ENCODE results near the gene CPXM2. TPM values are rescaled to one million over a fixed set of nuclear protein-coding genes. Genes with fewer than 3 reads are reported as not detected.

CPXM2 gene
- total and polyA plus RNA-seq, 4 donors, result 0.05 to 0.92 (median 0.44) TPM

- H3K27me3 ChIP-seq (ENCODE audit: control insufficient read depth in 4 of 4, insufficient read depth in 4 of 4, low read length in 3 of 4), result peaks cover 0 to 6% (median 0%) of the 10 kb centered on the region in 4 donors
- no peak overlapping the region for H3K9ac ChIP-seq (ENCODE audit: low read depth in 1 of 2, low read length in 2 of 2)
- TF ChIP-seq YY1 (IDR thresholded peaks at IDR 0.05) (no peak), TAF1 (conservative IDR thresholded peaks at IDR 0.05) (no peak), FOXA1 (IDR thresholded peaks at IDR 0.05) (no peak), EGR1 (IDR thresholded peaks at IDR 0.05; ENCODE audit: low read depth in 2 of 2) (no peak), GABPA (IDR thresholded peaks at IDR 0.05 in 1 of 2, conservative IDR thresholded peaks at IDR 0.05 in 1 of 2) (no peak), JUND (IDR thresholded peaks at IDR 0.05) (no peak), SP1 (IDR thresholded peaks at IDR 0.05) (no peak), RXRA (IDR thresholded peaks at IDR 0.05) (no peak), NR2F2 (IDR thresholded peaks at IDR 0.05) (no peak), RAD21 (IDR thresholded peaks at IDR 0.05) (no peak)
- TF ChIP-seq, protein P1, sequence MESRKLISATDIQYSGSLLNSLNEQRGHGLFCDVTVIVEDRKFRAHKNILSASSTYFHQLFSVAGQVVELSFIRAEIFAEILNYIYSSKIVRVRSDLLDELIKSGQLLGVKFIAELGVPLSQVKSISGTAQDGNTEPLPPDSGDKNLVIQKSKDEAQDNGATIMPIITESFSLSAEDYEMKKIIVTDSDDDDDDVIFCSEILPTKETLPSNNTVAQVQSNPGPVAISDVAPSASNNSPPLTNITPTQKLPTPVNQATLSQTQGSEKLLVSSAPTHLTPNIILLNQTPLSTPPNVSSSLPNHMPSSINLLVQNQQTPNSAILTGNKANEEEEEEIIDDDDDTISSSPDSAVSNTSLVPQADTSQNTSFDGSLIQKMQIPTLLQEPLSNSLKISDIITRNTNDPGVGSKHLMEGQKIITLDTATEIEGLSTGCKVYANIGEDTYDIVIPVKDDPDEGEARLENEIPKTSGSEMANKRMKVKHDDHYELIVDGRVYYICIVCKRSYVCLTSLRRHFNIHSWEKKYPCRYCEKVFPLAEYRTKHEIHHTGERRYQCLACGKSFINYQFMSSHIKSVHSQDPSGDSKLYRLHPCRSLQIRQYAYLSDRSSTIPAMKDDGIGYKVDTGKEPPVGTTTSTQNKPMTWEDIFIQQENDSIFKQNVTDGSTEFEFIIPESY (IDR thresholded peaks at IDR 0.05), result no peak
- TF ChIP-seq, protein P2, sequence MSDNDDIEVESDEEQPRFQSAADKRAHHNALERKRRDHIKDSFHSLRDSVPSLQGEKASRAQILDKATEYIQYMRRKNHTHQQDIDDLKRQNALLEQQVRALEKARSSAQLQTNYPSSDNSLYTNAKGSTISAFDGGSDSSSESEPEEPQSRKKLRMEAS (IDR thresholded peaks at IDR 0.05), result no peak
- DNase-seq (ENCODE audit: low spot score), result no peak
- no peaks in the 10 kb centered on the region for H3K36me3 ChIP-seq (ENCODE audit: control insufficient read depth in 4 of 4, insufficient read depth in 3 of 4, low read depth in 1 of 4, low read length in 3 of 4)
- WGBS, result 85% methylated on average over 9 of the region's 9 CpGs
- no peak overlapping the region for H3K4me3 ChIP-seq (ENCODE audit: low read depth in 1 of 3, low read length in 3 of 3)
- H3K9me3 ChIP-seq (ENCODE audit: control insufficient read depth in 4 of 4, low read length in 3 of 4), result peaks cover 0 to 4% (median 1%) of the 10 kb centered on the region in 4 donors
- no peak overlapping the region for H3K27ac ChIP-seq (ENCODE audit: low read depth in 1 of 2, low read length in 2 of 2)
- no peaks in the 10 kb centered on the region for H3K4me1 ChIP-seq (ENCODE audit: control insufficient read depth in 4 of 4, insufficient read depth in 4 of 4, low read length in 3 of 4)
These were observed 140.7 kb downstream of the CPXM2 start for GRCh38 chr10:123750901-123751300.

DNA sequence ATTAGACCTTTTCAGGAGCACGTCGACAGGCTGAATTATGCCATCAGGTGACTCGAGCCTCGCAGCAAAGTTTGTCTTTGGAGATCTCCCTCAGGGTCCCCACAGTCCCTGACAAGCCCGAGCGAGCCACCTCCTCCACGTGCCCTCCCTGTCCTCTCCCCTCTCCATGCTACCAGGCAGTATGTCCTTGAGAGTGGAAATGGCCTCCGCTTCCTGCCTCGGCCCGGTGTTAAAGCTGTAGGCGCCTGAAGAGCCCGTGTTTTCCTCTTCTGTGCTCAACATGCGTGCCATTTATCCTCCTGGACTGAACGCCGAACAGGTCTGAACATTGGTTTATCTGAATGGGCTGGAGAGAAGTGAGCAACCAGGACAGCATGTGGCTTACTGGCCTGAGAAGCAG is 142.9 kb downstream of the CPXM2 start:
- Histone ChIP-seq H3K27me3 (ENCODE audit: control insufficient read depth in 4 of 4, insufficient read depth in 4 of 4, low read length in 3 of 4) (peaks cover 0 to 3% (median 0%) of the 10 kb centered on the region in 4 donors), H3K27ac (ENCODE audit: low read depth in 1 of 2, low read length in 2 of 2) (no peak overlapping the region), H3K9me3 (ENCODE audit: control insufficient read depth in 4 of 4, low read length in 3 of 4) (peaks cover 0 to 4% (median 1%) of the 10 kb centered on the region in 4 donors), H3K4me1 (ENCODE audit: control insufficient read depth in 4 of 4, insufficient read depth in 4 of 4, low read length in 3 of 4) (no peaks in the 10 kb centered on the region), H3K9ac (ENCODE audit: low read depth in 1 of 2, low read length in 2 of 2) (no peak overlapping the region), H3K36me3 (ENCODE audit: control insufficient read depth in 4 of 4, insufficient read depth in 3 of 4, low read depth in 1 of 4, low read length in 3 of 4) (no peaks in the 10 kb centered on the region), H3K4me3 (ENCODE audit: low read depth in 1 of 3, low read length in 3 of 3) (no peak overlapping the region)
- TF ChIP-seq, protein P2 (IDR thresholded peaks at IDR 0.05), result no peak
- TF ChIP-seq, protein P3, sequence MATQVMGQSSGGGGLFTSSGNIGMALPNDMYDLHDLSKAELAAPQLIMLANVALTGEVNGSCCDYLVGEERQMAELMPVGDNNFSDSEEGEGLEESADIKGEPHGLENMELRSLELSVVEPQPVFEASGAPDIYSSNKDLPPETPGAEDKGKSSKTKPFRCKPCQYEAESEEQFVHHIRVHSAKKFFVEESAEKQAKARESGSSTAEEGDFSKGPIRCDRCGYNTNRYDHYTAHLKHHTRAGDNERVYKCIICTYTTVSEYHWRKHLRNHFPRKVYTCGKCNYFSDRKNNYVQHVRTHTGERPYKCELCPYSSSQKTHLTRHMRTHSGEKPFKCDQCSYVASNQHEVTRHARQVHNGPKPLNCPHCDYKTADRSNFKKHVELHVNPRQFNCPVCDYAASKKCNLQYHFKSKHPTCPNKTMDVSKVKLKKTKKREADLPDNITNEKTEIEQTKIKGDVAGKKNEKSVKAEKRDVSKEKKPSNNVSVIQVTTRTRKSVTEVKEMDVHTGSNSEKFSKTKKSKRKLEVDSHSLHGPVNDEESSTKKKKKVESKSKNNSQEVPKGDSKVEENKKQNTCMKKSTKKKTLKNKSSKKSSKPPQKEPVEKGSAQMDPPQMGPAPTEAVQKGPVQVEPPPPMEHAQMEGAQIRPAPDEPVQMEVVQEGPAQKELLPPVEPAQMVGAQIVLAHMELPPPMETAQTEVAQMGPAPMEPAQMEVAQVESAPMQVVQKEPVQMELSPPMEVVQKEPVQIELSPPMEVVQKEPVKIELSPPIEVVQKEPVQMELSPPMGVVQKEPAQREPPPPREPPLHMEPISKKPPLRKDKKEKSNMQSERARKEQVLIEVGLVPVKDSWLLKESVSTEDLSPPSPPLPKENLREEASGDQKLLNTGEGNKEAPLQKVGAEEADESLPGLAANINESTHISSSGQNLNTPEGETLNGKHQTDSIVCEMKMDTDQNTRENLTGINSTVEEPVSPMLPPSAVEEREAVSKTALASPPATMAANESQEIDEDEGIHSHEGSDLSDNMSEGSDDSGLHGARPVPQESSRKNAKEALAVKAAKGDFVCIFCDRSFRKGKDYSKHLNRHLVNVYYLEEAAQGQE (IDR thresholded peaks at IDR 0.05), result no peak
- TF ChIP-seq JUND (IDR thresholded peaks at IDR 0.05) (no peak), GABPA (IDR thresholded peaks at IDR 0.05 in 1 of 2, conservative IDR thresholded peaks at IDR 0.05 in 1 of 2) (no peak), TAF1 (conservative IDR thresholded peaks at IDR 0.05) (no peak), RAD21 (IDR thresholded peaks at IDR 0.05) (no peak), HNF4G (IDR thresholded peaks at IDR 0.05) (no peak)
- TF ChIP-seq, protein P4, sequence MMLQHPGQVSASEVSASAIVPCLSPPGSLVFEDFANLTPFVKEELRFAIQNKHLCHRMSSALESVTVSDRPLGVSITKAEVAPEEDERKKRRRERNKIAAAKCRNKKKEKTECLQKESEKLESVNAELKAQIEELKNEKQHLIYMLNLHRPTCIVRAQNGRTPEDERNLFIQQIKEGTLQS (IDR thresholded peaks at IDR 0.05), result no peak
- no peak for DNase-seq (ENCODE audit: low spot score)
- 82% methylated on average over 15 of the region's 15 CpGs for WGBS
